SK-N-DZ (cell line): Measurements from ENCODE around the gene TKT.
A peak's percentile ranks its signal among the peaks of the same experiment; 100 is the strongest.

ENCODE experiments used
- DNase-seq: peaks from one replicate; pipeline ENCODE4 v3.0.0-alpha.2; 2015; ENCODE audit warnings: low spot score

Gene TKT

DNA sequence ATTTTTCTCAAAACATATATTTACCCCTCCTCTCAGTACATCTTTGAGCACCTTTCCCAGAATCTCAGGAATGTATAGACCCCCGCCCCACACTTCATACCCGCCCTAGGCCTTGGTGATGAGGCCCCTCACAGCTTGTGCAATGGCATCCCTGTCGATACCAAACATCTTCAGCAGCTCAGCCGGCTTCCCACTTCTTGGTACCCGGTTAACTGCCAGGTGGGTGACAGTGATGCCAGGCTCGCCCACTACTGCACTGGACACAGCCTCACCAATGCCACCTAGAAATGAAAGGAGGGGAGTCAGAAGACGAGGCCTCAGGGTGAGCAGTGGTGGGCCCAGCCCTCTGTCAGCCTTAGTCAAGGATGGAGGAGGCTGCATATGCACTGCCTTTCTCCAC, 30.2 kb downstream of the TKT start:
- DNase-seq = no peak

DNA sequence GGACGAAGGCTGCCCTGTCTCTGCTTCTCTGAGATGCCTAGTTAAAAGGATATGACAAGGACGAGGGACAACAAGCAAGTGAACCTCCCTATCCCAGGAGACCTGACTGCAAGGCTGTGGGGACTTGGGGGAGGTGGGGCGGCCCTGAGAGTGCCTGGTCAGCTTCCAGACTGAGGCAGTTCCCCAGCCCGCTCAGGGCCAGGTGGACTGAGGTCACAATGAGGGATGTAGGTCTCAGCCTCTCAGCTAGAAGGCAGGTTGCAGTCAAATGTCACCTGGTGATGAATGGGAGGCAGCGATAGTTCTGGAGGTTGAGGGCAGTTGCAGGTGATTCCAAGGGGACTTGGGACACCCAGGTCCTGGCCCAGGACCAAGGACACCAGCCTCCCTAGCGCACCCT, 30.6 kb downstream of the TKT start:
- no peak for DNase-seq

- DNase-seq = no peak
Measured at GRCh38 chr3:53224536-53224935, 31.3 kb downstream of the TKT start.

- no peak for DNase-seq
Measured at GRCh38 chr3:53224026-53224425, 31.8 kb downstream of the TKT start.

GRCh38 chr3:53223541-53223966, 32.3 kb downstream of the TKT start:
- DNase-seq = no peak

GRCh38 chr3:53223025-53223424, 32.8 kb downstream of the TKT start:
- DNase-seq = no peak

- no peak for DNase-seq
Measured at GRCh38 chr3:53222183-53222901, 33.5 kb downstream of the TKT start.

GRCh38 chr3:53221827-53222182, 34.0 kb downstream of the TKT start:
- DNase-seq = no peak

GRCh38 chr3:53221345-53221744, 34.5 kb downstream of the TKT start:
- no peak for DNase-seq

DNA sequence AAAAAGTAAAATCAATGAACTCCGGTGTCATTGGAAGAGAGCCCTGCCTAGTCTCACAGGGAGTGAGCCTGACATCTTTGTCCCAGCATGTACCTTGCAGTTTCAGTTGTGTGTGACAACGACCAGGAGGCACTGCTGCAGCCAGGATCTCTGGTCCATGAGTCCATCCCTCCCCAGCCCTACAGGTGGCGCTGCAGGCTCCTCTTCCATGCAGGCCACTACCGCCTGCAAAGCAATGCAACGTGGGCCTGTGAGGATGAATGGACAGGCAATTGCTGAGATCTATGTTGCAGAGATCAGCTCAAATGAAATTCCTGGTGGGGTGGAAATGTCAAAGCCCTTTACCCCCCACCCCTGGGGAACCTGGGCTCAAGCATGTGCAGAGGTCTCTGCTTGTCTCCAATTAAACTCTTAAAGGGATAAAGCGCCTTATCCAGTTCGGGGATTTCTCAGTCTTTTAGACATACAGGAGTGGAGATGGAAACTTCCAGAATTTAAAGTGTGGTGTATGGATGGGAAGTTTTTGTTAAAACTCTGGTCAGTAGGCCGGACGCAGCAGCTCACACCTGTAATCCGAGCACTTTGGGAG, 35.8 kb downstream of the TKT start:
- peak; percentile 80 for DNase-seq

DNA sequence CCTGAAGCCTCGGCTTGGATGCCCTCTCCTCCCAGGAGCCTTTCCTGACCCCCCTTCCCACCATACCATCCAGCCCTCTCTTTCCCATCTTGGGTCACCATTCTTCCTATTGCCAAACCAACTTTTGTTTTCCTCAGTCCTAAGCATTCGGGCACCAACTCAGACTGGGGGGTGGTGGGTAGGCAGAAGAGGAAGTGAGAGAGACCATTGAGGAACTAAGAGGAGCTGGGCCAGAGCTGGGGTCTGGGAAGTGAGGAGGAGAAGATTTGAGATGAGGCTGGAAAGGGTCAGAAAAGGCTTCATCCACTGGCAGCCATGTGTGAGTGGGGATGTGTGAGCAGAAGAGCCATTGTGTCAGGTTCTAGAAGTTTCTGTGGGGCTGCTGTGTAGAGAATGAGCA, 37.7 kb downstream of the TKT start:
- DNase-seq = no peak

GRCh38 chr3:53217175-53217574, 38.6 kb downstream of the TKT start:
- no peak for DNase-seq

DNA sequence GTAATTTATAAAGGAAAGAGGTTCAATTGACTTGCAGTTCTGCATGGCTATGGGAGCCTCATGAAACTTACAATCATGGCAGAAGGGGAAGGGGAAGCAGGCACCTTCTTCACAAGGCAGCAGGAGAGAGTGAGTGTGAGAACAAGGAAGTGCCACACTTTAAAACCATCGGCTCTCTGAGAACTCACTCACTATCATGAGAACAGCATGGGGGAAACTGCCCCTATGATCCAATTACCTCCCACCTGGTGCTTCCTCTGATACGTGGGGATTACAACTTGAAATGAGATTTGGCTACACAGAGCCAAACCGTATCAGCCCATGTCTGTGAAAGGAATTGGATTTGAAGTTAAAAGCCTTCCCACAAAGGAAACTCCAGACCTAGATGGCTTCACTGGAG, 39.1 kb downstream of the TKT start:
- peak; percentile 55 for DNase-seq

- no peak for DNase-seq
Measured at GRCh38 chr3:53215816-53216215, 40.0 kb downstream of the TKT start.

- DNase-seq = no peak
Measured at GRCh38 chr3:53213276-53213675, 42.5 kb downstream of the TKT start.

DNA sequence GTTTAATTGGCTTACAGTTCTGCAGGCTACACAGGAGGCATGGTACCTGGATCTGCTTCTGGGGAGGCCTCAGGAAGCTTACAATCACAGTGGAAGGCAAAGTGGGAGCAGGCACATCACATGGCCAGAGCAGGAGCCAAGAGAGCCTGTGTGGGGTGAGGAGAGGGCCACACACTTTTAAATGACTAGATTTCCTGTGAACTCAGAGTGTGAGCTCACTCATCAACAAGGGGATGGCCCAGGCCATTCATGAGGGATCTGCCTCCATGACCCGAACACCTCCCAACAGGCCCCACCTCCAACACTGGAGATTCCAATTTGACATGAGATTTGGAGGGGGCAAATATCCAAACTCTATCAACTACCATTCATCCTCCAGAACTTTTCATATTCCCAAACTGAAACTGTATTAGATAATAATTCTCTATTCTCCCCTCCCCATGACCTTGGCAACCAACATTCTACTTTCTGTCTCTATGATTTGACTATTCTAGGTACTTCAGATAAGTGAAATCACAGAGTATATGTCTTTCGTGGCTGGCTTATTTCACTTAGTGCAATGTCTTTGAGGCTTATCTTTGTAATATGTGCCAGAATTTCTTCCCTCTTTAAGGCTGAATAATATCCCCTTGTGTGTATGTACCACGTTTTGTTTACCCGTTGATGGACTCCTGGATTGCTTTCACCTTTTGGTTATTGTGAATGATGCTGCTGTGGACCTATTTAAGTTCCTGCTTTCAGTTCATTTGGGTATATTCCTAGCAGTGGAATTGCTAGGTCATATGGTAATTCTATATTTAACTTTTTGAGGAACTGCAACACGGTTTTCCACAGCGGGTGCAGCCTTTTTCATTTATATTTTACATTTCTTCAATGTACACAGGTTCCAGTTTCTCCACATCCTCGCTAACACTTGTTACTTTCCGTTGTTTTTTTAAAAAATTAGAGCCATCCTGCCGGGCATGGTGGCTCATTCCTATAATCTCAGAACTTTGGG, 43.8 kb downstream of the TKT start:
- DNase-seq = no peak

DNA sequence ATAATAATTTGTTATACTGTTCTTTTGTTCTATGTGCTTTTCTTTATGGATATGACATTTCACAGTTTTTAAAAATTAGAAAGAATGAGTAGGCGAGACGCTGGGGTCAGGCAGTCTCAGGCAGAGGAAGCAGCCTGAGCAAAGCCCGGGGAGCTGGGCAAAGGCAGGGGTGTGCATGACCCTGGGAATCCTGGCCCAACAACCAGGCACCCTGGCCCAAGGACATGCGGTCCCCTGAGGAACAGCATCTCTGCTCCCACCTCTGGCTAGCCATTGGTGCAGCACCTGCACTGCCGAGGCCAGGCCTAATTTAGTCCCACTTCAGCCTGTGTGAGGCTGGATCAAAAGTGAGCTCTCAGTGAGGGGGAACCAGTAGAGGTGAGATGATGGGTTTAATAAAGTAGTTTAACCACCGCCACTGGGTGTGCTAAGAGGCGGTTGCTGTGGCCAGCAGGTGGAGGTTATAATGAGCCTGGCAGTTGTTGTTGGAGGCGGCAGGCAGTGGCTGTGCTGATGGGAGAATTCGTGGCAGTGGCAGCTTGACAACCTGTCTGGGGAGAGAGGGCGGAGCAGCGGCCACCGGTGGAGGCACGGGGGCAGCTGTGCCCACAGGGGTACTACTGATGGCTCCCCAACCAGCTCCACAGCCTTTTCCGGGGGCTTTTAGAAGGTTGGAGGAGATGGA, 53.3 kb downstream of the TKT start:
- no peak for DNase-seq

- no peak for DNase-seq
Measured at GRCh38 chr3:53200501-53201498, 55.0 kb downstream of the TKT start.

GRCh38 chr3:53199834-53200233, 56.0 kb downstream of the TKT start:
- DNase-seq = no peak

- DNase-seq = no peak
Measured at GRCh38 chr3:53198996-53199395, 56.8 kb downstream of the TKT start.
